SK-N-SH (cell line): ENCODE data around the gene TTC3.
"Not testable (repeated sequence)": the region's sequence is repeated elsewhere in the genome, so short reads cannot be mapped to it uniquely, and the experiment has no call there.

Experiments
- EP300 ChIP-seq, 2 experiments: IDR thresholded peaks; 2 replicates each; pipeline versions ENCODE4 v1.4.0 to v1.6.1; 2012; ENCODE audit warnings: borderline replicate concordance in 1 of 2, low read depth in 1 of 2, low read length in 1 of 2
- GABPA ChIP-seq: IDR thresholded peaks from 2 replicates; pipeline ENCODE4 v1.4.0; 2012; ENCODE audit warnings: low read depth, mild to moderate bottlenecking
- MXI1 ChIP-seq: IDR thresholded peaks from 2 replicates; pipeline ENCODE4 v1.6.1; 2012; ENCODE audit warnings: mild to moderate bottlenecking, low read depth, low read length, improper control_type of control experiment
- POLR2AphosphoS5 ChIP-seq: IDR thresholded peaks from 2 replicates; pipeline ENCODE4 v1.6.1; 2012; ENCODE audit warnings: low read depth, low read length
- RXRA ChIP-seq: IDR thresholded peaks from 2 replicates; pipeline ENCODE4 v1.4.0; 2012; ENCODE audit warnings: low read depth, mild to moderate bottlenecking, borderline replicate concordance
- TF ChIP-seq, protein P1 (sequence below): fragments of 200-600 bp; sonication (generic); IDR thresholded peaks from 2 replicates; pipeline ENCODE4 v1.6.1; 2017; ENCODE audit warnings: antibody characterized with exemption, mild to moderate bottlenecking, moderate library complexity

GRCh38 chr21:37102746-37103145, 29.7 kb downstream of the TTC3 start:
- TF ChIP-seq, protein P1, sequence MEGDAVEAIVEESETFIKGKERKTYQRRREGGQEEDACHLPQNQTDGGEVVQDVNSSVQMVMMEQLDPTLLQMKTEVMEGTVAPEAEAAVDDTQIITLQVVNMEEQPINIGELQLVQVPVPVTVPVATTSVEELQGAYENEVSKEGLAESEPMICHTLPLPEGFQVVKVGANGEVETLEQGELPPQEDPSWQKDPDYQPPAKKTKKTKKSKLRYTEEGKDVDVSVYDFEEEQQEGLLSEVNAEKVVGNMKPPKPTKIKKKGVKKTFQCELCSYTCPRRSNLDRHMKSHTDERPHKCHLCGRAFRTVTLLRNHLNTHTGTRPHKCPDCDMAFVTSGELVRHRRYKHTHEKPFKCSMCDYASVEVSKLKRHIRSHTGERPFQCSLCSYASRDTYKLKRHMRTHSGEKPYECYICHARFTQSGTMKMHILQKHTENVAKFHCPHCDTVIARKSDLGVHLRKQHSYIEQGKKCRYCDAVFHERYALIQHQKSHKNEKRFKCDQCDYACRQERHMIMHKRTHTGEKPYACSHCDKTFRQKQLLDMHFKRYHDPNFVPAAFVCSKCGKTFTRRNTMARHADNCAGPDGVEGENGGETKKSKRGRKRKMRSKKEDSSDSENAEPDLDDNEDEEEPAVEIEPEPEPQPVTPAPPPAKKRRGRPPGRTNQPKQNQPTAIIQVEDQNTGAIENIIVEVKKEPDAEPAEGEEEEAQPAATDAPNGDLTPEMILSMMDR, result not testable (repeated sequence)
- TF ChIP-seq EP300 (IDR thresholded peaks at IDR 0.05; ENCODE audit: borderline replicate concordance in 1 of 2, low read depth in 1 of 2, low read length in 1 of 2); RXRA; GABPA; MXI1; POLR2AphosphoS5: not testable (repeated sequence)
